GM13977 (cell line): ENCODE measurements around the gene CTU2.

ENCODE experiments used
- DNase-seq: peaks from one replicate; pipeline ENCODE4 v3.0.0; 2012; ENCODE audit warnings: low spot score
- CTCF ChIP-seq: IDR thresholded peaks from 2 replicates; pipeline ENCODE4 v1.5.1; 2012; ENCODE audit warnings: mild to moderate bottlenecking, control low read depth; ENCODE audit not compliant: insufficient read depth; ENCODE audit errors: extremely low read depth, missing control alignments
- in situ Hi-C: fragments of 300-500 bp; cut with MboI; formaldehyde crosslinking; loops from one replicate; pipeline ENCODE4 v1.12.0; 2022; ENCODE audit warnings: low sequenced_read_pairs, low pct_unique_long_range_greater_than_20kb, mixed read lengths, inconsistent platforms; ENCODE audit not compliant: unreplicated experiment

CTU2 gene

GRCh38 chr16:88687254-88687576 is 19.1 kb upstream of the CTU2 start:
- in situ Hi-C loops: no loop called here
- DNase-seq: no peak

DNA sequence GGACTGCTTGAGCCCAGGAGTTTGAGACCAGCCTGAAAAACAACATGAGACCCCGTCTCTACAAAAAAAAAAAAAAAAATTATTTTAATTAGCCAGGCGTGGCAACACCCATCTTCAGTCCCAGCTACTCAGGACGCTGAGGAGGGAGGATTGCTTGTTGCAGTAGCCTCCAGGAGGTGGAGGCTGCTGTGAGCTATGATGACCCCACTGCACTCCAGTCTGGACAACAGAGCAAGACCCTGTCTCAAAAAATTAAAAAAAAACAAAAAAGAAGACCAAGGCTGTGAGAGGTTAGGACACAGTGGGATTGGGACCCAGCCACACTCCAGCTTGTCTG is 18.7 kb upstream of the CTU2 start:
- in situ Hi-C loops: no loop called here
- TF ChIP-seq CTCF: no peak
- DNase-seq: no peak

More at GRCh38 chr16:88687254-88687576, 19.1 kb upstream of the CTU2 start:
- TF ChIP-seq CTCF: no peak

- no peak for TF ChIP-seq CTCF
- DNase-seq: no peak
- in situ Hi-C loops: no loop called here
Measured at GRCh38 chr16:88688013-88688778, 18.1 kb upstream of the CTU2 start.

GRCh38 chr16:88690341-88691128 is 15.8 kb upstream of the CTU2 start:
- in situ Hi-C loops: no loop called here
- DNase-seq: no peak
- TF ChIP-seq CTCF: no peak

DNA sequence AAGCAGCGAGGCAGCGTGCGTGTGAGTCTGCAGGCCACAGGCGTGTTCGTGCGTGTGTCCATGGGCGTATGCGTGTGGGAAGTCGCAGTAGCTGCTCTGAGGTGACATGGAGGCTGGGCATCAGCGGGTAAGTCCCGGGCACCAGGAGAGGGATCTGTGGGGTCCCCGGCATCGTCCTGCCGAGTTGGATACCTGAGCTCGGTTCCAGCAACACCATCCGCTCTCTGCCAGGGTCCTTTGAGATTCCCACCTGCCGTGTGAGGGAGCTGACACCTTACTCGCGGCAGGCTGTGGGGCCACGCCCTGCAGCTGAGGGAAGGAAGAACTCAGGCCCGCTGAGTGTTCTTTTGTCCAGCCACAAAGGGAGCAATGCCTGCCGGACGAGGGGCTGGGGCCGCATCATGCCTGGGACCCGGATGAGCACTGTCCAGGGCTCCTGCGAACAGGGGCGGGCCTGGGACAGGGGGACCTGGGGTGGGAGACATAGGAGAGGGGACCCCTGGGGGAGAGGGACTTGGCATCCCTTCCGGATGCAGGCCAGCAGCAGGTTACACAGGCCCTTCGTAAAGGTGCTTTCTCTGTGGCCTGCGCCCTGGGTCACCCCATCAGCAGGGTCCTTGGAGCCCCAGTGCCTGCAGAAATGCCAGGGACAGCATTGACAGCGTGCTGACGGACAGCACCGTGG is 15.0 kb upstream of the CTU2 start:
- DNase-seq: no peak
- in situ Hi-C loops: no loop called here

More for the DNA sequence above, 15.0 kb upstream of the CTU2 start:
- TF ChIP-seq CTCF: no peak
